GM23338 (cell line): ENCODE data around the gene IFTAP.

Experiments used
- CREB1 ChIP-seq: fragments of 250-450 bp; sonication (Bioruptor Pico); IDR thresholded peaks from 2 replicates; pipeline ENCODE4 v1.5.0; 2020; ENCODE audit warnings: low read depth, mild to moderate bottlenecking, moderate library complexity
- ETS1 ChIP-seq: IDR thresholded peaks from 2 replicates; pipeline ENCODE4 v1.6.1; 2016; ENCODE audit warnings: antibody characterized with exemption
- EZH2 ChIP-seq: fragments of 200-600 bp; sonication (generic); IDR thresholded peaks from one replicate; pipeline ENCODE4 v1.8.0; 2017; ENCODE audit warnings: antibody characterized with exemption, mild to moderate bottlenecking, low read depth; ENCODE audit not compliant: unreplicated experiment
- EZH2phosphoT487 ChIP-seq: fragments of 200-600 bp; sonication (generic); IDR thresholded peaks from one replicate; pipeline ENCODE4 v1.8.1; 2018; ENCODE audit warnings: antibody characterized with exemption; ENCODE audit not compliant: unreplicated experiment
- JUNB ChIP-seq: IDR thresholded peaks from one replicate; pipeline ENCODE4 v1.6.1; 2016; ENCODE audit warnings: antibody characterized with exemption; ENCODE audit not compliant: unreplicated experiment
- NANOG ChIP-seq: IDR thresholded peaks from 2 replicates; pipeline ENCODE4 v1.6.1; 2016; ENCODE audit warnings: antibody characterized with exemption, borderline replicate concordance
- POLR2AphosphoS5 ChIP-seq: IDR thresholded peaks from 2 replicates; pipeline ENCODE4 v1.6.1; 2016; ENCODE audit warnings: antibody characterized with exemption, low read depth
- REST ChIP-seq: IDR thresholded peaks from one replicate; pipeline ENCODE4 v1.6.1; 2018; ENCODE audit warnings: antibody characterized with exemption; ENCODE audit not compliant: unreplicated experiment
- STAT1 ChIP-seq: IDR thresholded peaks from one replicate; pipeline ENCODE4 v1.6.1; 2016; ENCODE audit warnings: antibody characterized with exemption; ENCODE audit not compliant: unreplicated experiment
- ZNF114 ChIP-seq: fragments of 250-450 bp; sonication (Bioruptor Pico); IDR thresholded peaks from 2 replicates; pipeline ENCODE4 v1.5.0; 2020; ENCODE audit warnings: mild to moderate bottlenecking, moderate library complexity
- ZNF331 ChIP-seq: fragments of 250-450 bp; sonication (Bioruptor Pico); IDR thresholded peaks from 2 replicates; pipeline ENCODE4 v1.5.0; 2020; ENCODE audit warnings: low read depth, mild to moderate bottlenecking, moderate library complexity
- ZNF462 ChIP-seq: fragments of 250-450 bp; sonication (Bioruptor Pico); IDR thresholded peaks from 2 replicates; pipeline ENCODE4 v1.5.0; 2020; ENCODE audit warnings: mild to moderate bottlenecking, moderate library complexity
- TF ChIP-seq, protein P1 (sequence below), 2 experiments: fragments of 200-600 bp in 1 of 2; sonication (generic) in 1 of 2; conservative IDR thresholded peaks; 2 replicates each; pipeline versions ENCODE4 v1.5.1 to v1.6.1; 2016 to 2017; ENCODE audit warnings: antibody characterized with exemption in 2 of 2, low read depth in 2 of 2, mild to moderate bottlenecking in 2 of 2, moderate library complexity in 1 of 2

GRCh38 chr11:36566407-36567053 is 27.8 kb upstream of the IFTAP start:
- no peak for TF ChIP-seq POLR2AphosphoS5
- TF ChIP-seq STAT1: no peak
- no peak for TF ChIP-seq REST
- TF ChIP-seq EZH2phosphoT487: no peak
- TF ChIP-seq, protein P1, sequence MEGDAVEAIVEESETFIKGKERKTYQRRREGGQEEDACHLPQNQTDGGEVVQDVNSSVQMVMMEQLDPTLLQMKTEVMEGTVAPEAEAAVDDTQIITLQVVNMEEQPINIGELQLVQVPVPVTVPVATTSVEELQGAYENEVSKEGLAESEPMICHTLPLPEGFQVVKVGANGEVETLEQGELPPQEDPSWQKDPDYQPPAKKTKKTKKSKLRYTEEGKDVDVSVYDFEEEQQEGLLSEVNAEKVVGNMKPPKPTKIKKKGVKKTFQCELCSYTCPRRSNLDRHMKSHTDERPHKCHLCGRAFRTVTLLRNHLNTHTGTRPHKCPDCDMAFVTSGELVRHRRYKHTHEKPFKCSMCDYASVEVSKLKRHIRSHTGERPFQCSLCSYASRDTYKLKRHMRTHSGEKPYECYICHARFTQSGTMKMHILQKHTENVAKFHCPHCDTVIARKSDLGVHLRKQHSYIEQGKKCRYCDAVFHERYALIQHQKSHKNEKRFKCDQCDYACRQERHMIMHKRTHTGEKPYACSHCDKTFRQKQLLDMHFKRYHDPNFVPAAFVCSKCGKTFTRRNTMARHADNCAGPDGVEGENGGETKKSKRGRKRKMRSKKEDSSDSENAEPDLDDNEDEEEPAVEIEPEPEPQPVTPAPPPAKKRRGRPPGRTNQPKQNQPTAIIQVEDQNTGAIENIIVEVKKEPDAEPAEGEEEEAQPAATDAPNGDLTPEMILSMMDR (conservative IDR thresholded peaks at IDR 0.05; ENCODE audit: low read depth in 2 of 2): no peak
- TF ChIP-seq JUNB: no peak
- no peak for TF ChIP-seq EZH2
- TF ChIP-seq CREB1 (CRISPR knock-in tag): no peak
- TF ChIP-seq ZNF331 (CRISPR knock-in tag): no peak
- TF ChIP-seq ETS1: no peak
- no peak for TF ChIP-seq NANOG
- no peak for TF ChIP-seq ZNF114 (CRISPR knock-in tag)
- no peak for TF ChIP-seq ZNF462 (CRISPR knock-in tag)
